ENCODE measurements around the gene UFM1.

GRCh38 chr13:38412266-38412665 is 62.6 kb downstream of the UFM1 start:
- TF ChIP-seq CTCF (IDR thresholded peaks at IDR 0.05) = no peak
- no peak for TF ChIP-seq POLR2A (IDR thresholded peaks at IDR 0.05)
